ENCODE measurements around the gene PGBD4. TPM values are rescaled to one million over a fixed set of nuclear protein-coding genes. Genes with fewer than 3 reads are reported as not detected.

PGBD4 gene
- total RNA-seq, 1 experiment from 2014 or later = 2.3 TPM

DNA sequence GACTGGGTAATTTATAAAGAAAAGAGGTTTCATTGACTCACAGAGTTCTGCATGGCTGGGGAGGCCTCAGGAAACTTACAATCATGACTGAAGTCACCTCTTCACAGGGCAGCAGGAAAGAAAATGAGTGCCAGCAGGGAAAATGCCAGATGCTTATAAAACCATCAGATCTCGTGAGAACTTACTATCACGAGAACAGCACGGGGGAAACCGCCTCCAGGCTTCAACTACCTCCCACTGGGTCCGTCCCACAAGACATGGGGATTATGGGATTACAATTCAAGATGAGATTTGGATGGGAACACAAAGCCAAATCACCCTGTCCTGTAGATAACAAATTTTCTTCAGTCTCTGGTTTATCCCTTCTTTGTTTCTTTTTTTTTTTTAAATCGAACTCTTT is 31.9 kb upstream of the PGBD4 start:
- in situ Hi-C loops (cut with HindIII; ENCODE audit: low pct_unique_long_range_greater_than_20kb, low sequenced_read_pairs) (no loop called here), intact Hi-C loops (cut with micrococcal nuclease; ENCODE audit: unreplicated experiment) (no loop called here)
- Histone ChIP-seq H3K4me1 (ENCODE audit: control insufficient read depth, insufficient read depth, low read length) (no peaks in the 10 kb centered on the region), H3K27me3 (ENCODE audit: control insufficient read depth, insufficient read depth, low read length) (no peaks in the 10 kb centered on the region), H3K27ac (ENCODE audit: low read length) (no peak overlapping the region), H3K9me3 (ENCODE audit: control insufficient read depth, insufficient read depth, low read depth, low read length) (no peaks in the 10 kb centered on the region), H3K36me3 (ENCODE audit: control insufficient read depth, insufficient read depth, low read length) (no peaks in the 10 kb centered on the region), H3K4me3 (ENCODE audit: low read depth in 2 of 2, low read length in 2 of 2) (no peak overlapping the region)
- DNase-seq (ENCODE audit: low read depth, low spot score) = no peak
- no TSS peak for BruUV-seq (replicated peaks)
- POLR2A ChIA-PET = no interaction called here
- TF ChIP-seq TCF7L2 (IDR thresholded peaks at IDR 0.05; ENCODE audit: low read depth, low read length) (no peak), SIN3A (IDR thresholded peaks at IDR 0.05; ENCODE audit: borderline replicate concordance, insufficient read depth, low read depth, low read length) (no peak), POLR2AphosphoS5 (IDR thresholded peaks at IDR 0.05; ENCODE audit: low read depth, low read length) (no peak)
- TF ChIP-seq, protein P1, sequence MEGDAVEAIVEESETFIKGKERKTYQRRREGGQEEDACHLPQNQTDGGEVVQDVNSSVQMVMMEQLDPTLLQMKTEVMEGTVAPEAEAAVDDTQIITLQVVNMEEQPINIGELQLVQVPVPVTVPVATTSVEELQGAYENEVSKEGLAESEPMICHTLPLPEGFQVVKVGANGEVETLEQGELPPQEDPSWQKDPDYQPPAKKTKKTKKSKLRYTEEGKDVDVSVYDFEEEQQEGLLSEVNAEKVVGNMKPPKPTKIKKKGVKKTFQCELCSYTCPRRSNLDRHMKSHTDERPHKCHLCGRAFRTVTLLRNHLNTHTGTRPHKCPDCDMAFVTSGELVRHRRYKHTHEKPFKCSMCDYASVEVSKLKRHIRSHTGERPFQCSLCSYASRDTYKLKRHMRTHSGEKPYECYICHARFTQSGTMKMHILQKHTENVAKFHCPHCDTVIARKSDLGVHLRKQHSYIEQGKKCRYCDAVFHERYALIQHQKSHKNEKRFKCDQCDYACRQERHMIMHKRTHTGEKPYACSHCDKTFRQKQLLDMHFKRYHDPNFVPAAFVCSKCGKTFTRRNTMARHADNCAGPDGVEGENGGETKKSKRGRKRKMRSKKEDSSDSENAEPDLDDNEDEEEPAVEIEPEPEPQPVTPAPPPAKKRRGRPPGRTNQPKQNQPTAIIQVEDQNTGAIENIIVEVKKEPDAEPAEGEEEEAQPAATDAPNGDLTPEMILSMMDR (IDR thresholded peaks at IDR 0.05) = no peak
- TF ChIP-seq, protein P2, sequence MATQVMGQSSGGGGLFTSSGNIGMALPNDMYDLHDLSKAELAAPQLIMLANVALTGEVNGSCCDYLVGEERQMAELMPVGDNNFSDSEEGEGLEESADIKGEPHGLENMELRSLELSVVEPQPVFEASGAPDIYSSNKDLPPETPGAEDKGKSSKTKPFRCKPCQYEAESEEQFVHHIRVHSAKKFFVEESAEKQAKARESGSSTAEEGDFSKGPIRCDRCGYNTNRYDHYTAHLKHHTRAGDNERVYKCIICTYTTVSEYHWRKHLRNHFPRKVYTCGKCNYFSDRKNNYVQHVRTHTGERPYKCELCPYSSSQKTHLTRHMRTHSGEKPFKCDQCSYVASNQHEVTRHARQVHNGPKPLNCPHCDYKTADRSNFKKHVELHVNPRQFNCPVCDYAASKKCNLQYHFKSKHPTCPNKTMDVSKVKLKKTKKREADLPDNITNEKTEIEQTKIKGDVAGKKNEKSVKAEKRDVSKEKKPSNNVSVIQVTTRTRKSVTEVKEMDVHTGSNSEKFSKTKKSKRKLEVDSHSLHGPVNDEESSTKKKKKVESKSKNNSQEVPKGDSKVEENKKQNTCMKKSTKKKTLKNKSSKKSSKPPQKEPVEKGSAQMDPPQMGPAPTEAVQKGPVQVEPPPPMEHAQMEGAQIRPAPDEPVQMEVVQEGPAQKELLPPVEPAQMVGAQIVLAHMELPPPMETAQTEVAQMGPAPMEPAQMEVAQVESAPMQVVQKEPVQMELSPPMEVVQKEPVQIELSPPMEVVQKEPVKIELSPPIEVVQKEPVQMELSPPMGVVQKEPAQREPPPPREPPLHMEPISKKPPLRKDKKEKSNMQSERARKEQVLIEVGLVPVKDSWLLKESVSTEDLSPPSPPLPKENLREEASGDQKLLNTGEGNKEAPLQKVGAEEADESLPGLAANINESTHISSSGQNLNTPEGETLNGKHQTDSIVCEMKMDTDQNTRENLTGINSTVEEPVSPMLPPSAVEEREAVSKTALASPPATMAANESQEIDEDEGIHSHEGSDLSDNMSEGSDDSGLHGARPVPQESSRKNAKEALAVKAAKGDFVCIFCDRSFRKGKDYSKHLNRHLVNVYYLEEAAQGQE (IDR thresholded peaks at IDR 0.05; ENCODE audit: insufficient read depth in 1 of 2, low read depth in 2 of 2, low read length in 1 of 2) = no peak
- CTCF ChIA-PET = no interaction called here
- ATAC-seq = no peak

DNA sequence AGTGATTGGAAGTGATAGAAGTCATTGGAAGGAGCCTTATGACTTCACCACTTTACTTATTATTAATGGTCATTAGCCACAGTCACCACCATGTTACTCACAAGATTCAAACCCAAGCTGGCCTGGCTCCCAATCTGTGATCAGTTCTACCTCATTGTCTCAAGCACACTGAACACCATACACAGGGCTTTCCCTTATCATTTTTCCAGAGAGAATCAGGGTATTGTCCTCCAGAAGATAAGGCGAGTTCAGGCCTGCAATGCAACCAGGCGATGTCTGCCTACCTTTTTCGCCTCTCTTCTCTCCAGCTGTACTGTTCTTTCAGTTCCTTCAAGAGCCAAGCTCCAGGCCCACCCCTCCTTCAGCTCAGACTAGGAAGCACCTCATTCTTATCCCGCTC is 25.1 kb upstream of the PGBD4 start:
- no peak overlapping the region for H3K4me3 ChIP-seq (ENCODE audit: low read depth in 2 of 2, low read length in 2 of 2)
- no peaks in the 10 kb centered on the region for H3K4me1 ChIP-seq (ENCODE audit: control insufficient read depth, insufficient read depth, low read length)
- H3K9me3 ChIP-seq (ENCODE audit: control insufficient read depth, insufficient read depth, low read depth, low read length) = no peaks in the 10 kb centered on the region
- intact Hi-C loops (cut with micrococcal nuclease; ENCODE audit: unreplicated experiment) = no loop called here
- in situ Hi-C loops (cut with HindIII; ENCODE audit: low pct_unique_long_range_greater_than_20kb, low sequenced_read_pairs) = no loop called here
- ATAC-seq (no peak), DNase-seq (ENCODE audit: low read depth, low spot score) (no peak)
- POLR2A ChIA-PET = no interaction called here
- no peaks in the 10 kb centered on the region for H3K27me3 ChIP-seq (ENCODE audit: control insufficient read depth, insufficient read depth, low read length)
- CTCF ChIA-PET = no interaction called here
- no peak overlapping the region for H3K27ac ChIP-seq (ENCODE audit: low read length)
- BruUV-seq (replicated peaks) = no TSS peak
- TF ChIP-seq SIN3A (IDR thresholded peaks at IDR 0.05; ENCODE audit: borderline replicate concordance, insufficient read depth, low read depth, low read length) (no peak), POLR2AphosphoS5 (IDR thresholded peaks at IDR 0.05; ENCODE audit: low read depth, low read length) (no peak), TCF7L2 (IDR thresholded peaks at IDR 0.05; ENCODE audit: low read depth, low read length) (no peak)
- TF ChIP-seq, protein P1 (IDR thresholded peaks at IDR 0.05) = no peak
- TF ChIP-seq, protein P2 (IDR thresholded peaks at IDR 0.05; ENCODE audit: insufficient read depth in 1 of 2, low read depth in 2 of 2, low read length in 1 of 2) = no peak
- no peaks in the 10 kb centered on the region for H3K36me3 ChIP-seq (ENCODE audit: control insufficient read depth, insufficient read depth, low read length)

Data from Panc1 (cell line).